GM19099 (cell line): ENCODE data around the gene SNRNP35.

Source experiments
- POLR2A ChIP-seq: IDR thresholded peaks from 3 replicates; pipeline ENCODE4 v1.6.1; 2011; ENCODE audit warnings: low read depth; ENCODE audit not compliant: insufficient read length; ENCODE audit errors: extremely low read depth

The SNRNP35 gene

GRCh38 chr12:123449856-123450255, 8.1 kb upstream of the SNRNP35 start:
- no peak for TF ChIP-seq POLR2A

DNA sequence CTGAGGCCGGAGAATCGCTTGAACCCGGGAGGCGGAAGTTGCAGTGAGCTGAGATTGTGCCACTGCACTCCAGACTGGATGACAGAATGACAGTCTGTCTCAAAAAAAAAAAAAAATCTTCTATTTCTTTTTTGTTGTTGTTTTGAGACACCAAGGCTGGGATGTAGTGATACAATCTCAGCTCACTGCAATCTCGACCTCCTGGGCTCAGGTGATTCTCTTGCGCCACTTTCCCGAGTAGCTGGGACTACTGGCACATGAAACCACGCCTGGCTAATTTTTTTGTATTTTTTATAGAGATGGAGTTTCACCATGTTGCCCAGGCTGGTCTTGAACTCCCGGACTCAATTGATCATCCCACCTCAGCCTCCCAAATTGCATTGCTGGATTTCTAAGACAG, 7.3 kb upstream of the SNRNP35 start:
- no peak for TF ChIP-seq POLR2A

GRCh38 chr12:123453165-123453564, 4.8 kb upstream of the SNRNP35 start:
- TF ChIP-seq POLR2A, result no peak

DNA sequence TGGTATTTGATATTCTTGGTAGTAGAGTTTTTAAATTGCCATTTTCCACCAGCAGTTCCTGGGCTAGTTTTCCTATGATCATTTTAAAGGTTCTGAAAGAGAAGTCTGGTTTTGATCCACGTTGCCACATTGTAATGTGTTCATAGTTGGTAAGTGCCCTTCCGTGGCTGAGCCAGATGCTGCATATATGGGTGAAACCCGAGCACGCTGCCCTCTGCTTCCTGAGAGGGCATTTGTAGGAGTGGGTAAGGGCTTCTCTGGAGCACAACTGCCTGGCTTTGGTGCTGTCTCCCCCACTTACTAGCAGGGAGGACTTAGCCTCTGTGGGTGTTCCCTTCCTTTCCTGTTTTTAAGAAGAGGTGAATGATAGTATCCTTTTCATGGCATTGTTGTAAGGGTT, 7.1 kb downstream of the SNRNP35 start:
- no peak for TF ChIP-seq POLR2A

DNA sequence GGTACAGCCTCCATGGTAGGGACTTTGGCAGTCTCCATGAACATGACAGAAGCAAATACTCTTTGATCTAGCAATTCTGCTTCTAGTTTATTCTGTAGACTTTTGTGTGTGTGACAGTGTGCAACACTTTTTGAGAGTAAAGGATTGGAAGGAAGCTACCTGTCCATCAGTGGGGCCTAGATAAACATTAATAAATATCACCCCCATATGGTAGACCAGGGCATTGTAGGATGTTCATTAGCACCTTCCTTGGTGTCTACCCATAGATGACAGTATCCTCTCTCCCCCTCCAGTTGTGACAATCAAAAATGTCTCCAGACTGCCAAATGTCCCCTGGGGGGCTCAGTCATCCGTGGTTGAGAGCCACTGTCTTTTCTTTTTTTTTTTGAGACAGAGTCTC, 10.8 kb downstream of the SNRNP35 start:
- no peak for TF ChIP-seq POLR2A

GRCh38 chr12:123469978-123470377, 12.0 kb downstream of the SNRNP35 start:
- no peak for TF ChIP-seq POLR2A

- no peak for TF ChIP-seq POLR2A
Measured at GRCh38 chr12:123471374-123472068, 13.6 kb downstream of the SNRNP35 start.

GRCh38 chr12:123472438-123472849, 14.5 kb downstream of the SNRNP35 start:
- no peak for TF ChIP-seq POLR2A

- TF ChIP-seq POLR2A, result no peak
Measured at GRCh38 chr12:123474485-123475245, 16.7 kb downstream of the SNRNP35 start.

DNA sequence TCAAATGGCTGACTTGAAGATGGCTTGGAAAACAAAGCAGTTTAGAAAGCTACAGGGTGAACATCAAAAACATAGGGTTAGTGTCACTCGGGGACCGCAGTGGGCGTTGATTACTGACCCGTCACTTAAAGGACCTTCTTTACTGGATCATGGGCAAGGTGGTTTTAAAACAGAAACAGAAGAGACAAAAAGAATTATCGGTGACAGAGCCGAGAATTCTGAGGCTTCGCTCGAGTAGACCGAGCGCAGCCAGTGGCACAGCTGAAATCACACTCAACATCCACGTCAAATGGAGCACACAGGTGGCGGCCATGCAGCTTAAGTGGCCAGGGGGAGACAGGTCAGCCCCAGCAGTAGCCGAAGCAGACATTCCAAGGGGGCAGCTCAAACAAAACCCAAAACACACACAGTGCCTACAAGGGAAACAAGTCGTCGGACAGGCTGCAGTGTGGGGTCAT, 17.3 kb downstream of the SNRNP35 start:
- no peak for TF ChIP-seq POLR2A

DNA sequence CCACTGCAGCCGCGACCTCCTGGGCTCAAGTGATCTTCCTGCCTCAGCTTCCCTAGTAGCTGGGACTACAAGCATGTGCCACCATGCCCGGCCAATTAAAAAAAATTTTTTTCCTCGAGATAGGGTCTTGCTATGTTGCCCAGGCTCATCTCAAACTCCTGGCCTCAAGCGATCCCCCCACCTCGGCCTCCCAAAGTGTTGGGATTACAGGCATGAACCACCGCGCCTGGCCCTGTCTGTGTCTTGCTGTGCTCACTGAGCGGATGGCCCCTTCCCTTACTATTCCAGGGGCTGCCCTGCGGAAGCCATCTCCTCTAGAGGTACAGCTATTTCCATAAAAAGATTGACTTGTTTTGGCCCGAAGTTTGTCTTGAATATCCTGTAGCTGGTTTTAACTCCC, 20.1 kb downstream of the SNRNP35 start:
- TF ChIP-seq POLR2A, result no peak

DNA sequence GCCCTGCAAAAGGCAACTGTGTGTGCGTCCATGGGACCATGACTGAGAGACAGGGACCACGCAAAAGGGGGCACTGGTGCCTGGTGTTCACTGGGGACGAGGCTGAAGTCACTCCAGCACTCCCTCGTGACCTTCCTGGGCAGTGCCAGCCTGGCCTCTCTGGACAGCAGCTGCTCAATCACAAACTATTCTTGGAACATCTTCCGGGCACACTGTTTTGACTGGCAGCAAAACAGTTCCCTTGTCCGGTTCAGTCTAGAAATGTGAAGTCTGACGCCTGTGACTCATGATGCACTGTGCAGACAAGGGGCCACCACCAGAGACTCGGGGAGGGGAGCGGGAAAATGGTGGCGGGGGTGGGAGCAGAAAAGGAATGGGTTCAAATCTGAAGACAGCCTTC, 20.8 kb downstream of the SNRNP35 start:
- TF ChIP-seq POLR2A, result no peak

- no peak for TF ChIP-seq POLR2A
Measured at GRCh38 chr12:123479442-123480180, 21.7 kb downstream of the SNRNP35 start.

GRCh38 chr12:123482876-123483275, 24.9 kb downstream of the SNRNP35 start:
- no peak for TF ChIP-seq POLR2A

DNA sequence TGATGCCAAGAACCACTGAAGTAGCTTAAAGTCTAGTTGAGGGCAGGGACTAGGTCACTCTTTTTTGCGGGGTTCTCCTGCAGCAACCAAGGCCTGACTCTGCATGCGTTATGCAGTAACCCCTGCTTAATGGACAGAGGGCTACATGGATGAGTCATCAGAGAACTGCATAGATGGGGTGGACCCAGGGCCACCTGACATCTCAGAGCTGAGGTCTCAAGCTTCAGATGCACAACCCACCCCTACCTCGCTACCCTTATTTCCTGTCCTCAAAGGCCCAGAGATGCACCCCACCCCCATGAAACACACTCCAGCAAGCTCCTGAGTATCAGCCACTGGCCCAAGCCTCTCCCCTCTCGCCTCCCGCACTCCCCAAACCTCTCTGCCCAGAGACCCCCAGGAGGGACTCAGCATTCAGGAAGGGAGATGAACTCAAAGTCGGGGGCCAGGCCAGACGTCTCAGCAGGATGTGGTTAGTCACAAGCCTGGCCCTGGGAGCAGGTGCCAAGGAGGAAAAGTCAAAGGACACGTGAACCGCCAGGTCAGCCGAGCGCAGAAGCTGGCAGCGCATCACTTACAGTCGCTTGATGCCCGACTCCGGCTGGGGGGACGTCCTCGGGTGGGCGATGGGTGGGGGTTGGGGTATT, 25.8 kb downstream of the SNRNP35 start:
- TF ChIP-seq POLR2A, result no peak

DNA sequence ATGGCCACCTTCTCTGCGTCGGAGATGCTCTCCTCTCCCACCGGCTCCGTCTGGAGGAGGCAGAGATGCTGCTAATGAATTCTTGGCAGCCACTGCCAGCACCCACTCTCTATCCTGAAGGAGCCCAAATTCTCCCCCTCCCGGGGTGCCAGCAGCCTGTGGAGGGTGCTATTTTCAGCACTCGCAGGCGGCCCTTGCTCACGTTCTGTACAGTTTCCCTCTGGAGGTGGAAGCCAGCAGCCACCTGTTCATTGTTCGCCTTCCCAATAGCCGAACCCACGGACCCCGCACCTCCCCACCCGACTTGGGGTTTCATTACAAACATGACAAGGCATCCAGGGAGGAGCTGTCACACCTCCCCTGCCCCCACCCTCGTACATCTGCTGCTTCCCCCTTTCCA, 27.8 kb downstream of the SNRNP35 start:
- TF ChIP-seq POLR2A, result no peak

DNA sequence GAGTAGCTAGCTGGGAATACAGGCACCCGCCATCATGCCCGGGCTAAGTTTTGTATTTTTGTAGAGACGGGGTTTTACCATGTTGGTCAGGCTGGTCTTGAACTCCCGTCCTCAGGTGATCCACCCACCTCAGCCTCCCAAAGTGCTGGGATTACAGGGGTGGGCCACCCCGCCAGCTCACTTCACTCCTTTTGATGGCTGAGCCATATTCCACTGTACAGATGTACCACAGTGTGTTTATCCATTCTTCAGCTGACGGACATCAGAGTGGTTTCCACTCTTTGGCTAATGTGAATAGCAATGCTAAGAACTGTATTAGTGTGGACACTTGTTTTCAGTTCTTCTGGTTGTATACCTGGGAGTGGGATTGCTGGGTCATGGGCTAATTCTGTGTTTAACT, 29.5 kb downstream of the SNRNP35 start:
- no peak for TF ChIP-seq POLR2A
